GM12878 (cell line): Measurements from ENCODE around the gene PSMD3. TPM values are rescaled to one million over a fixed set of nuclear protein-coding genes. Genes with fewer than 3 reads are reported as not detected.

Experiments used
- ATAC-seq: fragments of 200-7000 bp; cut with Tn5 transposase; 3 replicates; pipeline ENCODE4 v1.9.1; 2020; ENCODE audit warnings: mild to moderate bottlenecking, moderate library complexity
- BruUV-seq: library from RNA; stranded (reverse); fragments of 400-500 nt; replicated peaks from 2 replicates; lab custom pipeline; 2021; lab: Mats Ljungman, UMichigan
- CTCF ChIA-PET: fragments of 300-600 bp; sonication (Branson Sonifier 250); formaldehyde crosslinking; extraction: SDS; loops from one replicate; lab custom pipeline; 2021; ENCODE audit warnings: inconsistent platforms; lab: Yijun Ruan, JAX
- POLR2A ChIA-PET: fragments of 350-600 bp; formaldehyde crosslinking; extraction: SDS; loops from one replicate; lab custom pipeline; 2021; ENCODE audit warnings: inconsistent platforms; lab: Charles Lee
- RAD21 ChIA-PET: fragments of 300-600 bp; sonication (Branson Sonifier 250); formaldehyde crosslinking; loops from one replicate; lab custom pipeline; 2023; ENCODE audit warnings: antibody characterized with exemption; ENCODE audit not compliant: unreplicated experiment; lab: Charles Lee
- SMC1A ChIA-PET: fragments of 300-600 bp; sonication (Branson Sonifier 250); formaldehyde crosslinking; loops from one replicate; lab custom pipeline; 2023; ENCODE audit not compliant: unreplicated experiment, uncharacterized antibody; lab: Charles Lee
- DNase-seq: peaks from one replicate; pipeline ENCODE4 v3.0.0-alpha.2; 2011; ENCODE audit warnings: low read depth, low spot score
- FAIRE-seq: peaks from 3 replicates; lab custom pipeline; 2011; peaks lifted over from hg19 to GRCh38; lab: Jason Lieb, UNC
- H2AFZ ChIP-seq: 2 replicates; pipeline ENCODE4 v1.6.0; 2011; ENCODE audit warnings: low read depth, low read length, control low read depth; ENCODE audit not compliant: control insufficient read depth
- H3K27ac ChIP-seq: 2 replicates; pipeline ENCODE4 v1.5.1; 2011; ENCODE audit warnings: control low read depth; ENCODE audit not compliant: control insufficient read depth, insufficient read depth
- H3K27me3 ChIP-seq, 2 experiments: replicated peaks in 1 of 2; 2 replicates each; pipeline versions ENCODE4 v1.6.0 to v1.6.1; 2011; ENCODE audit warnings: low read length in 1 of 2; ENCODE audit not compliant: control insufficient read depth in 2 of 2, insufficient read depth in 2 of 2
- H3K36me3 ChIP-seq, 2 experiments: 2 replicates each; pipeline ENCODE4 v1.5.1; 2011; ENCODE audit warnings: low read length in 1 of 2; ENCODE audit not compliant: control insufficient read depth in 2 of 2, insufficient read depth in 2 of 2
- H3K4me1 ChIP-seq: 2 replicates; pipeline ENCODE4 v1.6.1; 2011; ENCODE audit warnings: mild to moderate bottlenecking, low read length, moderate library complexity, mixed read lengths; ENCODE audit not compliant: control insufficient read depth, insufficient read depth
- H3K4me2 ChIP-seq: 2 replicates; pipeline ENCODE4 v1.6.0; 2011; ENCODE audit warnings: control low read depth; ENCODE audit not compliant: control insufficient read depth, insufficient read depth
- H3K4me3 ChIP-seq: fragments of 200-600 bp; sonication (generic); 2 replicates; pipeline ENCODE4 v1.5.1; 2016
- H3K79me2 ChIP-seq: 2 replicates; pipeline ENCODE4 v1.6.0; 2011; ENCODE audit warnings: low read length; ENCODE audit not compliant: control insufficient read depth, insufficient read depth
- H3K9ac ChIP-seq: 2 replicates; pipeline ENCODE4 v1.8.0; 2011; ENCODE audit warnings: low read length, control low read depth, mixed read lengths; ENCODE audit not compliant: control insufficient read depth, insufficient read depth
- H3K9me3 ChIP-seq: replicated peaks from 3 replicates; pipeline ENCODE4 v1.5.1; 2011; ENCODE audit warnings: mild to moderate bottlenecking, low read length; ENCODE audit not compliant: control insufficient read depth, insufficient read depth
- H4K20me1 ChIP-seq: 2 replicates; pipeline ENCODE4 v1.6.0; 2011; ENCODE audit not compliant: control insufficient read depth, insufficient read depth
- ATF7 ChIP-seq: fragments of 450-650 bp; IDR thresholded peaks from 2 replicates; pipeline ENCODE4 v1.6.1; 2016; ENCODE audit warnings: low read depth, mild to moderate bottlenecking
- JUNB ChIP-seq: IDR thresholded peaks from 2 replicates; pipeline ENCODE4 v1.6.1; 2016; ENCODE audit warnings: antibody characterized with exemption, mild to moderate bottlenecking
- JUND ChIP-seq: IDR thresholded peaks from 2 replicates; pipeline ENCODE4 v1.6.1; 2012; ENCODE audit warnings: low read depth, mild to moderate bottlenecking, low read length, improper control_type of control experiment, moderate library complexity
- POU2F2 ChIP-seq: IDR thresholded peaks from 3 replicates; pipeline ENCODE4 v1.6.1; 2011; ENCODE audit warnings: low read depth, mild to moderate bottlenecking, low read length, borderline replicate concordance
- PRDM15 ChIP-seq: fragments of 450-650 bp; formaldehyde crosslinking; IDR thresholded peaks from 2 replicates; pipeline ENCODE4 v1.4.0; 2020; ENCODE audit warnings: mild to moderate bottlenecking, moderate library complexity
- TCF12 ChIP-seq: IDR thresholded peaks from 2 replicates; pipeline ENCODE4 v1.6.1; 2011; ENCODE audit warnings: low read depth, mild to moderate bottlenecking, low read length
- WGBS: methylation state at CpG from one replicate; pipeline ENCODE4 v1.1.6; 2016; ENCODE audit warnings: low lambda C conversion rate; ENCODE audit not compliant: insufficient replicate concordance, insufficient coverage; ENCODE audit errors: missing lambda C conversion rate; 5-methylcytosine and 5-hydroxymethylcytosine counted together
- in situ Hi-C: fragments of 300-500 bp; cut with MboI; formaldehyde crosslinking; loops from 9 replicates; pipeline ENCODE4 v1.14.3; 2018; ENCODE audit warnings: mixed read lengths
- intact Hi-C: fragments of 100-400 bp; cut with micrococcal nuclease; formaldehyde crosslinking; loops from one replicate; pipeline ENCODE4 v1.14.2; 2022; ENCODE audit not compliant: unreplicated experiment
- polyA plus RNA-seq, 11 experiments: library from polyadenylated mRNA; depleted of rRNA in 4 of 11; unstranded in 6 of 11; stranded (reverse) in 5 of 11; fragments of >200 nt; fragmentation: Nextera tagmentation in 4 of 11; fragmentation: Illumina TruSeq in 1 of 11; extraction: Ambion mirVana in 4 of 11; extraction: Trizol in 1 of 11; gene quantifications; 1 replicate in 1 of 11; 2 replicates in 10 of 11; pipeline versions ENCODE4 v1.2.1 to v1.2.3, GENCODE V29; 2011 to 2016; ENCODE audit warnings: inconsistent platforms in 2 of 11, missing spikeins in 2 of 11, low read depth in 1 of 11
- total RNA-seq, 4 experiments: library from RNA; depleted of rRNA in 3 of 4; stranded (reverse); fragments of >200 nt in 3 of 4; fragmentation: Illumina TruSeq in 1 of 4; extraction: Trizol in 1 of 4; gene quantifications; 2 replicates each; pipeline versions ENCODE4 v1.2.1 to v1.2.3, GENCODE V29; 2013 to 2021

PSMD3 gene
- total and polyA plus RNA-seq, 10 of the 15 experiments (the other 5 are each of a cell fraction or from before 2014, with no cell fraction given): 2.2 to 192 (median 129) TPM

GRCh38 chr17:39949028-39949427 is 31.6 kb upstream of the PSMD3 start:
- H3K79me2 ChIP-seq: no peaks in the 10 kb centered on the region
- no peak for TF ChIP-seq POU2F2
- TF ChIP-seq TCF12: no peak
- TF ChIP-seq JUNB: no peak
- no peak for TF ChIP-seq PRDM15 (CRISPR knock-in tag)
- no peak for TF ChIP-seq ATF7
- TF ChIP-seq JUND: no peak
- TF ChIP-seq, all 136 proteins: peak for 0
- H3K9me3 ChIP-seq: no peaks in the 10 kb centered on the region
- no peak for DNase-seq
- H2AFZ ChIP-seq: no peak overlapping the region; the same call in 1 of the 2 replicates
- no peak overlapping the region for H3K4me2 ChIP-seq
- BruUV-seq: no TSS peak
- intact Hi-C loops: no loop called here
- no peak for ATAC-seq
- ChIA-PET SMC1A (no interaction called here), RAD21 (no interaction called here), CTCF (interaction anchor here (2.9 kb wide), 1 partner anchor 10 kb away, joined by 18 read pairs; no protein-coding TSS in a partner anchor), POLR2A (interaction anchor here (1.1 kb wide), 1 partner anchor 9 kb away, joined by 3 read pairs; no protein-coding TSS in a partner anchor)
- 33% methylated on average over 2 of the region's 2 CpGs for WGBS
- FAIRE-seq: no peak
- no peak overlapping the region for H3K27ac ChIP-seq
- H3K4me1 ChIP-seq: peaks cover 3% of the 10 kb centered on the region; the same call in 1 of the 2 replicates
- no peaks in the 10 kb centered on the region for H4K20me1 ChIP-seq
- H3K9ac ChIP-seq: no peak overlapping the region
- H3K4me3 ChIP-seq: no peak overlapping the region
- in situ Hi-C loops: no loop called here
- no peaks in the 10 kb centered on the region for H3K27me3 ChIP-seq
- H3K36me3 ChIP-seq: no peaks in the 10 kb centered on the region
